C4-2B (cell line): ENCODE data around the gene IQGAP2.

Experiments used
- CTCF ChIP-seq: fragments of 450-650 bp; conservative IDR thresholded peaks from 2 replicates; pipeline ENCODE4 v1.5.1; 2017; ENCODE audit warnings: mild to moderate bottlenecking
- ZFX ChIP-seq: fragments of 450-650 bp; IDR thresholded peaks from 2 replicates; pipeline ENCODE4 v1.6.1; 2017

DNA sequence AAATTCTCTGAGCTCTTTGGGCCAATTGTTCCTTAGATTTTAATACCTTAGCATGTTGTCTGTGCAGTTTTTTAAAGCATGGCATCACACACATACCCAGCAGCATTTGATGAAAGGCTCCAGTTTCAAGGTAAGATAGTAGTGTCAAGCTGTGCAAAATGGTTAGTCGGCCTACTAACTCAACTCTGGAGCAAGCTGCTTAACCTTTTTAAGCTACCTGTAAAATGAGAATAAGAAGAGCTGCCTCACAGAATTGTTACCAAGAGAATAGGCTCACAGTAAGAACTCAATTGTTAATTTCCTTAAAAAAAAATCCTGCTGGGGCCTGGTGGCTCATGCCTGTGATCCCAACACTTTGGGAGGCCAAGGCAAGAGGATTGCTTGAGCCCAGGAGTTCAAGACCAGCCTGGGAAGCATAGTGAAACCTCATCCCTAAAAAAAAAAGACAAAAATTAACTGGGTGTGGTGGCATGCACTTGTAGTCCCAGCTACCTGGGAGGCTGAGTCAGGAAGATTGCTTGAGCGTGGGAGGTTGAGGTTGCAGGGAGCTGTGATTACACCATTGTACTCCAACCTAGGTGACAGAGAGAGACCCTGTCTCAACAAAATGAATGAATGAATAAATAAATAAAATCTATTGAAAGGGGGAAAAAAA is 96.5 kb downstream of the IQGAP2 start:
- TF ChIP-seq CTCF: no peak
- no peak for TF ChIP-seq ZFX
